B cell (primary cell): ENCODE results near the gene FARP2. TPM values are rescaled to one million over a fixed set of nuclear protein-coding genes. Genes with fewer than 3 reads are reported as not detected.
A peak's percentile ranks its signal among the peaks of the same experiment; 100 is the strongest.

Source experiments
- ATAC-seq: fragments of 200-7000 bp; cut with Tn5 transposase; one replicate; pipeline ENCODE4 v1.10.0; 2021; ENCODE audit warnings: low read depth, mild to moderate bottlenecking, moderate number of reproducible peaks, moderate library complexity
- CTCF ChIA-PET: fragments of 350-600 bp; sonication (Branson Sonifier 250); formaldehyde crosslinking; loops from one replicate; lab custom pipeline; 2021; ENCODE audit warnings: antibody characterized with exemption, inconsistent platforms; lab: Charles Lee
- POLR2A ChIA-PET: fragments of 350-600 bp; sonication (Branson Sonifier 250); formaldehyde crosslinking; loops from one replicate; lab custom pipeline; 2021; ENCODE audit warnings: antibody characterized with exemption; lab: Charles Lee
- DNase-seq: peaks from one replicate; pipeline ENCODE4 v3.0.0; 2013
- H2AFZ ChIP-seq: 2 replicates; pipeline ENCODE4 v1.6.1; 2012; ENCODE audit warnings: mild to moderate bottlenecking, low read depth, low read length; ENCODE audit not compliant: insufficient read depth, poor library complexity, severe bottlenecking
- H3K27ac ChIP-seq, 2 donors: 1 replicate in 1 of 2; 2 replicates in 1 of 2; pipeline ENCODE4 v1.5.1; 2012 to 2013; ENCODE audit warnings: low read length in 2 of 2, mild to moderate bottlenecking in 2 of 2, moderate library complexity in 1 of 2
- H3K27me3 ChIP-seq, 4 experiments: fragments of 200-600 bp in 1 of 4; sonication (generic) in 1 of 4; replicated peaks in 1 of 4; 1 replicate in 2 of 4; 2 replicates in 2 of 4; pipeline versions ENCODE4 v1.6.1 to v1.7.0; 2013 to 2016; ENCODE audit warnings: low read length in 3 of 4, mild to moderate bottlenecking in 2 of 4, mixed read lengths in 1 of 4, moderate library complexity in 1 of 4; ENCODE audit not compliant: insufficient read depth in 4 of 4, control insufficient read depth in 3 of 4; ENCODE audit errors: control extremely low read depth in 1 of 4
- H3K36me3 ChIP-seq, 2 experiments: replicated peaks in 1 of 2; 1 replicate in 1 of 2; 2 replicates in 1 of 2; pipeline versions ENCODE4 v1.6.1 to v1.7.1; 2013; ENCODE audit warnings: low read length in 1 of 2; ENCODE audit not compliant: insufficient read depth in 2 of 2, control insufficient read depth in 1 of 2; ENCODE audit errors: control extremely low read depth in 1 of 2, extremely low read depth in 1 of 2
- H3K4me1 ChIP-seq, 2 donors: fragments of 200-600 bp in 1 of 2; sonication (generic) in 1 of 2; 1 replicate in 1 of 2; 2 replicates in 1 of 2; pipeline versions ENCODE4 v1.5.1 to v1.6.1; 2013 to 2017; ENCODE audit warnings: low read length in 2 of 2; ENCODE audit not compliant: control insufficient read depth in 2 of 2, insufficient read depth in 2 of 2
- H3K4me2 ChIP-seq: replicated peaks from 2 replicates; pipeline ENCODE3; 2012; ENCODE audit warnings: mild to moderate bottlenecking, low read depth, low read length; ENCODE audit not compliant: poor library complexity, severe bottlenecking
- H3K4me3 ChIP-seq, 5 experiments: fragments of 200-600 bp in 1 of 5; sonication (generic) in 1 of 5; 1 replicate in 3 of 5; 2 replicates in 2 of 5; pipeline versions ENCODE4 v1.5.1 to v1.7.0; 2011 to 2016; ENCODE audit warnings: low read length in 4 of 5, mild to moderate bottlenecking in 4 of 5, low read depth in 2 of 5, control low read depth in 1 of 5, moderate library complexity in 1 of 5; ENCODE audit not compliant: insufficient read depth in 1 of 5; ENCODE audit errors: control extremely low read depth in 1 of 5, extremely low read depth in 1 of 5
- H3K79me2 ChIP-seq: fragments of 200-600 bp; sonication (generic); one replicate; pipeline ENCODE4 v1.6.0; 2016; ENCODE audit warnings: low read length; ENCODE audit not compliant: control insufficient read depth, insufficient read depth
- H3K9ac ChIP-seq: fragments of 200-600 bp; sonication (generic); 2 replicates; pipeline ENCODE4 v1.6.1; 2017; ENCODE audit warnings: mild to moderate bottlenecking, low read length, moderate library complexity
- H3K9me3 ChIP-seq, 3 donors: one replicate each; pipeline versions ENCODE4 v1.6.1 to v1.7.1; 2013; ENCODE audit warnings: low read length in 2 of 3; ENCODE audit not compliant: control insufficient read depth in 2 of 3, insufficient read depth in 1 of 3; ENCODE audit errors: control extremely low read depth in 1 of 3
- H4K20me1 ChIP-seq: 2 replicates; pipeline ENCODE4 v1.6.0; 2012; ENCODE audit warnings: mild to moderate bottlenecking, low read length; ENCODE audit not compliant: insufficient read depth, control insufficient read depth, poor library complexity, severe bottlenecking
- H3K27ac Mint-ChIP-seq: one replicate; pipeline ENCODE4 v1.8.0; 2021; ENCODE audit warnings: mixed read lengths
- H3K27me3 Mint-ChIP-seq: one replicate; pipeline ENCODE4 v1.8.0; 2021; ENCODE audit warnings: mixed read lengths
- H3K4me1 Mint-ChIP-seq: one replicate; pipeline ENCODE4 v1.8.0; 2021; ENCODE audit warnings: mixed read lengths
- H3K4me3 Mint-ChIP-seq: one replicate; pipeline ENCODE4 v1.8.0; 2021; ENCODE audit warnings: mixed read lengths
- H3K9me3 Mint-ChIP-seq: one replicate; pipeline ENCODE4 v1.8.0; 2022; ENCODE audit warnings: mixed read lengths; ENCODE audit not compliant: insufficient read depth
- EZH2 ChIP-seq: IDR thresholded peaks from 2 replicates; pipeline ENCODE4 v1.6.1; 2012; ENCODE audit warnings: borderline replicate concordance, low read depth, mild to moderate bottlenecking, moderate library complexity, low read length; ENCODE audit not compliant: insufficient read depth, poor library complexity, severe bottlenecking
- WGBS: methylation state at CpG from one replicate; pipeline ENCODE4 v1.1.5; 2013; ENCODE audit warnings: missing lambda C conversion rate; ENCODE audit not compliant: insufficient coverage; 5-methylcytosine and 5-hydroxymethylcytosine counted together
- intact Hi-C: fragments of 100-400 bp; cut with micrococcal nuclease; formaldehyde crosslinking; loops from one replicate; pipeline ENCODE4 v1.10.0; 2022
- polyA plus RNA-seq: library from polyadenylated mRNA; depleted of rRNA; stranded (reverse); fragments of >200 nt; gene quantifications from 2 replicates; pipeline ENCODE4 v1.2.3, GENCODE V29; 2012
- total RNA-seq, 2 donors: library from RNA; stranded (reverse); fragments of 120-200 nt in 1 of 2; gene quantifications; 1 replicate in 1 of 2; 2 replicates in 1 of 2; pipeline versions ENCODE4 v1.2.3 to v1.2.4, GENCODE V29; 2013 to 2022
- TF ChIP-seq, protein P1 (sequence below): fragments of 200-600 bp; IDR thresholded peaks from one replicate; pipeline ENCODE4 v1.8.0; 2022; ENCODE audit warnings: antibody characterized with exemption, mild to moderate bottlenecking

FARP2 gene
- total and polyA plus RNA-seq, 2 donors (not counting 1 experiment from before 2014, with no cell fraction given), result 37.1 to 114 TPM

DNA sequence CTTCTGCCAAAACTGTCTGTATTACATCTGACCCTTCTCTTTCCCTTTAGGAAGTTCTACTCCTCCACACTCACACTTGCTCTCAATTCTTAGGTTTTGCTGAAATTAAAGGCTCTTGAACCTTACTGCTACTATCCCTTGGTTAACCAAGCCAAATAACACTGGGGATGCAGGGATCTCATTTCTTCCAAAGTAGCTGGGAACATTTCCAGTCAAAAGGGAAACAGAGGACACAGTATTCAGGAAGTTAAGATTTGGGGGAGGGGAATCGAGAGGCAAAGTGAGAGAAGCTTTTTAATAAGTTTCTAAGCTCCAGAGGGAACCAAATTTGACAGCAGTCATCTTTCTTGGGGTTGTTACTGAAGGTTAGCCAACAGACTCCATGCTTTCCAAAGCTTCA, 34.2 kb upstream of the FARP2 start:
- WGBS, result no CpG with 5 or more reads among the region's 1 CpG
- DNase-seq (no peak), ATAC-seq (no peak)
- no peak overlapping the region for H3K27ac Mint-ChIP-seq
- ChIA-PET POLR2A (no interaction called here), CTCF (no interaction called here)
- Histone ChIP-seq H2AFZ (no peak overlapping the region), H3K79me2 (peaks cover 97% of the 10 kb centered on the region), H3K9ac (no peak overlapping the region), H3K9me3 (no peaks in the 10 kb centered on the region), H3K4me3 (no peak overlapping the region), H3K4me2 (no peak overlapping the region), H3K4me1 (peaks cover 39 to 41% of the 10 kb centered on the region in 2 donors), H3K36me3 (peaks cover 5 to 18% of the 10 kb centered on the region in 2 experiments), H3K27me3 (no peaks in the 10 kb centered on the region), H4K20me1 (peaks cover 66% of the 10 kb centered on the region), H3K27ac (no peak overlapping the region)
- no peak overlapping the region for H3K4me3 Mint-ChIP-seq
- H3K4me1 Mint-ChIP-seq, result peaks cover 74% of the 10 kb centered on the region
- TF ChIP-seq EZH2, result no peak
- TF ChIP-seq, protein P1, sequence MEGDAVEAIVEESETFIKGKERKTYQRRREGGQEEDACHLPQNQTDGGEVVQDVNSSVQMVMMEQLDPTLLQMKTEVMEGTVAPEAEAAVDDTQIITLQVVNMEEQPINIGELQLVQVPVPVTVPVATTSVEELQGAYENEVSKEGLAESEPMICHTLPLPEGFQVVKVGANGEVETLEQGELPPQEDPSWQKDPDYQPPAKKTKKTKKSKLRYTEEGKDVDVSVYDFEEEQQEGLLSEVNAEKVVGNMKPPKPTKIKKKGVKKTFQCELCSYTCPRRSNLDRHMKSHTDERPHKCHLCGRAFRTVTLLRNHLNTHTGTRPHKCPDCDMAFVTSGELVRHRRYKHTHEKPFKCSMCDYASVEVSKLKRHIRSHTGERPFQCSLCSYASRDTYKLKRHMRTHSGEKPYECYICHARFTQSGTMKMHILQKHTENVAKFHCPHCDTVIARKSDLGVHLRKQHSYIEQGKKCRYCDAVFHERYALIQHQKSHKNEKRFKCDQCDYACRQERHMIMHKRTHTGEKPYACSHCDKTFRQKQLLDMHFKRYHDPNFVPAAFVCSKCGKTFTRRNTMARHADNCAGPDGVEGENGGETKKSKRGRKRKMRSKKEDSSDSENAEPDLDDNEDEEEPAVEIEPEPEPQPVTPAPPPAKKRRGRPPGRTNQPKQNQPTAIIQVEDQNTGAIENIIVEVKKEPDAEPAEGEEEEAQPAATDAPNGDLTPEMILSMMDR, result no peak
- no peaks in the 10 kb centered on the region for H3K27me3 Mint-ChIP-seq
- H3K9me3 Mint-ChIP-seq, result no peaks in the 10 kb centered on the region
- intact Hi-C loops, result no loop called here

DNA sequence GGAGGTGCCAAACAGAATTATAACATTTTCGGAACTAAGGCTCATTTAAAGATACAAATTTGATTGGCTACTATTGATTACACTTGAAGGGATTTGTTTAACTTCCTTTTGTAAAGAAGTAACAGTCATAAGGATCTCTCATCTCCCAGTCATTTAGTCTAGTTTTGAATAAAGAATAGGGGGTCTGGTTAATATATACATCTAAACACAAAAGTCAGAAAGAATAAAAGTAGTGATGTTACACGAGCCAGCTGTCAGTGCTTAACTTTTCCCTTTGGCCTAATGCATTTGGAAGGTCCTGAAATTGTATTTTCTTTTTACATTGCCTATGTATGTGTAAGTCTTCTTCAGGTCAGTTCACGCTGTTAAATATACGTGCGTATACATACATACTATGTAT, 32.3 kb upstream of the FARP2 start:
- TF ChIP-seq, protein P1, result no peak
- TF ChIP-seq EZH2, result no peak
- no peaks in the 10 kb centered on the region for H3K27me3 ChIP-seq
- CTCF ChIA-PET, result interaction anchor here (0.8 to 0.9 kb wide), 2 partner anchors 26 to 66 kb away, joined by 3 read pairs; no protein-coding TSS in a partner anchor
- no peak overlapping the region for H3K4me3 ChIP-seq
- ATAC-seq, result no peak
- peaks cover 56% of the 10 kb centered on the region for H3K4me1 Mint-ChIP-seq
- H3K4me2 ChIP-seq, result no peak overlapping the region
- H2AFZ ChIP-seq, result no peak overlapping the region
- intact Hi-C loops, result loop anchor here (1.0 kb wide), 1 partner anchor 7 kb away; no protein-coding TSS in a partner anchor
- DNase-seq, result no peak
- peaks cover 6 to 24% of the 10 kb centered on the region in 2 experiments for H3K36me3 ChIP-seq
- no peaks in the 10 kb centered on the region for H3K9me3 ChIP-seq
- H3K27ac Mint-ChIP-seq, result peak overlapping the region; percentile 44
- no peak overlapping the region for H3K27ac ChIP-seq
- peaks cover 95% of the 10 kb centered on the region for H3K79me2 ChIP-seq
- WGBS, result no CpG with 5 or more reads among the region's 5 CpGs
- no peaks in the 10 kb centered on the region for H3K27me3 Mint-ChIP-seq
- POLR2A ChIA-PET, result interaction anchor here (2.0 kb wide), 1 partner anchor 8 kb away, joined by 8 read pairs; the partner anchor contains the start of genes HDLBP and SEPTIN2
- peaks cover 66% of the 10 kb centered on the region for H4K20me1 ChIP-seq
- no peak overlapping the region for H3K9ac ChIP-seq
- H3K9me3 Mint-ChIP-seq, result no peaks in the 10 kb centered on the region
- peaks cover 25 to 27% of the 10 kb centered on the region in 2 donors for H3K4me1 ChIP-seq
- H3K4me3 Mint-ChIP-seq, result peak overlapping the region; percentile 51
